GM12878 (cell line): ENCODE data around the gene THSD4. TPM values are rescaled to one million over a fixed set of nuclear protein-coding genes. Genes with fewer than 3 reads are reported as not detected.

ENCODE experiments used
- ATAC-seq: fragments of 200-7000 bp; cut with Tn5 transposase; 3 replicates; pipeline ENCODE4 v1.9.1; 2020; ENCODE audit warnings: mild to moderate bottlenecking, moderate library complexity
- BruUV-seq: library from RNA; stranded (reverse); fragments of 400-500 nt; replicated peaks from 2 replicates; lab custom pipeline; 2021; lab: Mats Ljungman, UMichigan
- CTCF ChIA-PET: fragments of 300-600 bp; sonication (Branson Sonifier 250); formaldehyde crosslinking; extraction: SDS; loops from one replicate; lab custom pipeline; 2021; ENCODE audit warnings: inconsistent platforms; lab: Yijun Ruan, JAX
- POLR2A ChIA-PET: fragments of 350-600 bp; formaldehyde crosslinking; extraction: SDS; loops from one replicate; lab custom pipeline; 2021; ENCODE audit warnings: inconsistent platforms; lab: Charles Lee
- RAD21 ChIA-PET: fragments of 300-600 bp; sonication (Branson Sonifier 250); formaldehyde crosslinking; loops from one replicate; lab custom pipeline; 2023; ENCODE audit warnings: antibody characterized with exemption; ENCODE audit not compliant: unreplicated experiment; lab: Charles Lee
- SMC1A ChIA-PET: fragments of 300-600 bp; sonication (Branson Sonifier 250); formaldehyde crosslinking; loops from one replicate; lab custom pipeline; 2023; ENCODE audit not compliant: unreplicated experiment, uncharacterized antibody; lab: Charles Lee
- DNase-seq: peaks from one replicate; pipeline ENCODE4 v3.0.0-alpha.2; 2011; ENCODE audit warnings: low read depth, low spot score
- FAIRE-seq: peaks from 3 replicates; lab custom pipeline; 2011; peaks lifted over from hg19 to GRCh38; lab: Jason Lieb, UNC
- H2AFZ ChIP-seq: 2 replicates; pipeline ENCODE4 v1.6.0; 2011; ENCODE audit warnings: low read depth, low read length, control low read depth; ENCODE audit not compliant: control insufficient read depth
- H3K27ac ChIP-seq: 2 replicates; pipeline ENCODE4 v1.5.1; 2011; ENCODE audit warnings: control low read depth; ENCODE audit not compliant: control insufficient read depth, insufficient read depth
- H3K27me3 ChIP-seq, 2 experiments: replicated peaks in 1 of 2; 2 replicates each; pipeline versions ENCODE4 v1.6.0 to v1.6.1; 2011; ENCODE audit warnings: low read length in 1 of 2; ENCODE audit not compliant: control insufficient read depth in 2 of 2, insufficient read depth in 2 of 2
- H3K36me3 ChIP-seq, 2 experiments: 2 replicates each; pipeline ENCODE4 v1.5.1; 2011; ENCODE audit warnings: low read length in 1 of 2; ENCODE audit not compliant: control insufficient read depth in 2 of 2, insufficient read depth in 2 of 2
- H3K4me1 ChIP-seq: 2 replicates; pipeline ENCODE4 v1.6.1; 2011; ENCODE audit warnings: mild to moderate bottlenecking, low read length, moderate library complexity, mixed read lengths; ENCODE audit not compliant: control insufficient read depth, insufficient read depth
- H3K4me2 ChIP-seq: 2 replicates; pipeline ENCODE4 v1.6.0; 2011; ENCODE audit warnings: control low read depth; ENCODE audit not compliant: control insufficient read depth, insufficient read depth
- H3K4me3 ChIP-seq: fragments of 200-600 bp; sonication (generic); 2 replicates; pipeline ENCODE4 v1.5.1; 2016
- H3K79me2 ChIP-seq: 2 replicates; pipeline ENCODE4 v1.6.0; 2011; ENCODE audit warnings: low read length; ENCODE audit not compliant: control insufficient read depth, insufficient read depth
- H3K9ac ChIP-seq: 2 replicates; pipeline ENCODE4 v1.8.0; 2011; ENCODE audit warnings: low read length, control low read depth, mixed read lengths; ENCODE audit not compliant: control insufficient read depth, insufficient read depth
- H3K9me3 ChIP-seq: replicated peaks from 3 replicates; pipeline ENCODE4 v1.5.1; 2011; ENCODE audit warnings: mild to moderate bottlenecking, low read length; ENCODE audit not compliant: control insufficient read depth, insufficient read depth
- H4K20me1 ChIP-seq: 2 replicates; pipeline ENCODE4 v1.6.0; 2011; ENCODE audit not compliant: control insufficient read depth, insufficient read depth
- CBFB ChIP-seq: IDR thresholded peaks from 2 replicates; pipeline ENCODE4 v1.6.1; 2016; ENCODE audit warnings: antibody characterized with exemption, low read depth
- CHD2 ChIP-seq: IDR thresholded peaks from 2 replicates; pipeline ENCODE4 v1.6.1; 2011; ENCODE audit warnings: low read depth, low read length, improper control_type of control experiment, borderline replicate concordance
- KLF5 ChIP-seq: fragments of 450-650 bp; IDR thresholded peaks from 2 replicates; pipeline ENCODE4 v1.6.1; 2014; ENCODE audit warnings: mild to moderate bottlenecking; ENCODE audit not compliant: partially characterized antibody
- NFXL1 ChIP-seq: fragments of 450-650 bp; IDR thresholded peaks from 2 replicates; pipeline ENCODE4 v1.6.1; 2017; ENCODE audit warnings: antibody characterized with exemption, mild to moderate bottlenecking, borderline replicate concordance
- ZNF217 ChIP-seq: fragments of 450-650 bp; IDR thresholded peaks from 2 replicates; pipeline ENCODE4 v1.6.1; 2017; ENCODE audit warnings: antibody characterized with exemption, mild to moderate bottlenecking
- WGBS: methylation state at CpG from one replicate; pipeline ENCODE4 v1.1.6; 2016; ENCODE audit warnings: low lambda C conversion rate; ENCODE audit not compliant: insufficient replicate concordance, insufficient coverage; ENCODE audit errors: missing lambda C conversion rate; 5-methylcytosine and 5-hydroxymethylcytosine counted together
- in situ Hi-C: fragments of 300-500 bp; cut with MboI; formaldehyde crosslinking; loops from 9 replicates; pipeline ENCODE4 v1.14.3; 2018; ENCODE audit warnings: mixed read lengths
- intact Hi-C: fragments of 100-400 bp; cut with micrococcal nuclease; formaldehyde crosslinking; loops from one replicate; pipeline ENCODE4 v1.14.2; 2022; ENCODE audit not compliant: unreplicated experiment
- polyA plus RNA-seq, 11 experiments: library from polyadenylated mRNA; depleted of rRNA in 4 of 11; unstranded in 6 of 11; stranded (reverse) in 5 of 11; fragments of >200 nt; fragmentation: Nextera tagmentation in 4 of 11; fragmentation: Illumina TruSeq in 1 of 11; extraction: Ambion mirVana in 4 of 11; extraction: Trizol in 1 of 11; gene quantifications; 1 replicate in 1 of 11; 2 replicates in 10 of 11; pipeline versions ENCODE4 v1.2.1 to v1.2.3, GENCODE V29; 2011 to 2016; ENCODE audit warnings: inconsistent platforms in 2 of 11, missing spikeins in 2 of 11, low read depth in 1 of 11
- total RNA-seq, 4 experiments: library from RNA; depleted of rRNA in 3 of 4; stranded (reverse); fragments of >200 nt in 3 of 4; fragmentation: Illumina TruSeq in 1 of 4; extraction: Trizol in 1 of 4; gene quantifications; 2 replicates each; pipeline versions ENCODE4 v1.2.1 to v1.2.3, GENCODE V29; 2013 to 2021
- TF ChIP-seq, protein P1 (sequence below): IDR thresholded peaks from 2 replicates; pipeline ENCODE4 v1.6.1; 2011; ENCODE audit warnings: borderline replicate concordance, low read depth, mild to moderate bottlenecking, moderate library complexity, mixed read lengths, low read length; ENCODE audit not compliant: insufficient read depth; ENCODE audit errors: extremely low read length
- TF ChIP-seq, protein P2 (sequence below): fragments of 450-650 bp; IDR thresholded peaks from 2 replicates; pipeline ENCODE4 v1.6.1; 2016; ENCODE audit warnings: mild to moderate bottlenecking, moderate library complexity, borderline replicate concordance
- TF ChIP-seq, protein P3 (sequence below): IDR thresholded peaks from 2 replicates; pipeline ENCODE4 v1.6.1; 2011; ENCODE audit warnings: low read depth, mild to moderate bottlenecking, low read length, moderate library complexity, borderline replicate concordance; ENCODE audit errors: extremely low read depth

THSD4 gene
- total and polyA plus RNA-seq, 10 of the 15 experiments (the other 5 are each of a cell fraction or from before 2014, with no cell fraction given), result 0.04 to 0.13 (median 0.05) TPM; not detected in 7

DNA sequence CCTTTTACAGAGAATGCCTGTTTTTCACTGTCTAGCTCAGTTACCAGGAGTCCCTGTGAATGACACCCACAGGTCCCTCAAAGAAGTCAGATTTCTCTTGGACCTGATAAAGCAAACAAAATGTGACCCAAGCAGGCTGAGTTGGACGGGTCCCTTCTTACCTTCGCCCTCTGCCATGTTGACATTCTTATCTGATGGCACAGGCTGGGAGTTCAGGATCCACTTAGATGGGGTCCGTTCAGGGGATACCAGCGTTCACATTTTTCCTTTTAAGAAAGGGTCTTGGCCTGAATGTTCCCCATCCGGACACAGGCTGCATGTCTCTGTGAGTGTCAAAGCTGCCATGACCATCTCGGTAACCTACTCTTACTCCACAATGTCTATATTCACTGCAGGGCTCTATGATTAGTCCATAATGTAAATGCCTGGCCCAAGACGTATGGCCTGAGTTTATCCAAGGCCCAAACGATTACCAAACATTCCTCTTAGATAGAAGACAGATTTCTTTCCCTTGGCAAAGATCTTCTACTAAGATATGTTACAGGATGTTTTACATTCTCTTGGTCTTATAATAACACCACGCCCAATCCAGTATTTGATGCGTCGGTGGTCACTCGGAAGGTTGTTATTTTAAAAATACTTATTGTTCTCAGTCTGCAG is 179.1 kb downstream of the THSD4 start:
- no peaks in the 10 kb centered on the region for H3K36me3 ChIP-seq
- no peak overlapping the region for H3K27ac ChIP-seq
- 29% methylated on average over 12 of the region's 12 CpGs for WGBS
- no peak for TF ChIP-seq CHD2
- TF ChIP-seq, protein P1, sequence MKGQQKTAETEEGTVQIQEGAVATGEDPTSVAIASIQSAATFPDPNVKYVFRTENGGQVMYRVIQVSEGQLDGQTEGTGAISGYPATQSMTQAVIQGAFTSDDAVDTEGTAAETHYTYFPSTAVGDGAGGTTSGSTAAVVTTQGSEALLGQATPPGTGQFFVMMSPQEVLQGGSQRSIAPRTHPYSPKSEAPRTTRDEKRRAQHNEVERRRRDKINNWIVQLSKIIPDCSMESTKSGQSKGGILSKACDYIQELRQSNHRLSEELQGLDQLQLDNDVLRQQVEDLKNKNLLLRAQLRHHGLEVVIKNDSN, result no peak
- no peak for TF ChIP-seq CBFB
- no peak for TF ChIP-seq NFXL1
- TF ChIP-seq, protein P2, sequence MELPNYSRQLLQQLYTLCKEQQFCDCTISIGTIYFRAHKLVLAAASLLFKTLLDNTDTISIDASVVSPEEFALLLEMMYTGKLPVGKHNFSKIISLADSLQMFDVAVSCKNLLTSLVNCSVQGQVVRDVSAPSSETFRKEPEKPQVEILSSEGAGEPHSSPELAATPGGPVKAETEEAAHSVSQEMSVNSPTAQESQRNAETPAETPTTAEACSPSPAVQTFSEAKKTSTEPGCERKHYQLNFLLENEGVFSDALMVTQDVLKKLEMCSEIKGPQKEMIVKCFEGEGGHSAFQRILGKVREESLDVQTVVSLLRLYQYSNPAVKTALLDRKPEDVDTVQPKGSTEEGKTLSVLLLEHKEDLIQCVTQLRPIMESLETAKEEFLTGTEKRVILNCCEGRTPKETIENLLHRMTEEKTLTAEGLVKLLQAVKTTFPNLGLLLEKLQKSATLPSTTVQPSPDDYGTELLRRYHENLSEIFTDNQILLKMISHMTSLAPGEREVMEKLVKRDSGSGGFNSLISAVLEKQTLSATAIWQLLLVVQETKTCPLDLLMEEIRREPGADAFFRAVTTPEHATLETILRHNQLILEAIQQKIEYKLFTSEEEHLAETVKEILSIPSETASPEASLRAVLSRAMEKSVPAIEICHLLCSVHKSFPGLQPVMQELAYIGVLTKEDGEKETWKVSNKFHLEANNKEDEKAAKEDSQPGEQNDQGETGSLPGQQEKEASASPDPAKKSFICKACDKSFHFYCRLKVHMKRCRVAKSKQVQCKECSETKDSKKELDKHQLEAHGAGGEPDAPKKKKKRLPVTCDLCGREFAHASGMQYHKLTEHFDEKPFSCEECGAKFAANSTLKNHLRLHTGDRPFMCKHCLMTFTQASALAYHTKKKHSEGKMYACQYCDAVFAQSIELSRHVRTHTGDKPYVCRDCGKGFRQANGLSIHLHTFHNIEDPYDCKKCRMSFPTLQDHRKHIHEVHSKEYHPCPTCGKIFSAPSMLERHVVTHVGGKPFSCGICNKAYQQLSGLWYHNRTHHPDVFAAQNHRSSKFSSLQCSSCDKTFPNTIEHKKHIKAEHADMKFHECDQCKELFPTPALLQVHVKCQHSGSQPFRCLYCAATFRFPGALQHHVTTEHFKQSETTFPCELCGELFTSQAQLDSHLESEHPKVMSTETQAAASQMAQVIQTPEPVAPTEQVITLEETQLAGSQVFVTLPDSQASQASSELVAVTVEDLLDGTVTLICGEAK, result no peak
- TF ChIP-seq ZNF217, result no peak
- TF ChIP-seq, protein P3, sequence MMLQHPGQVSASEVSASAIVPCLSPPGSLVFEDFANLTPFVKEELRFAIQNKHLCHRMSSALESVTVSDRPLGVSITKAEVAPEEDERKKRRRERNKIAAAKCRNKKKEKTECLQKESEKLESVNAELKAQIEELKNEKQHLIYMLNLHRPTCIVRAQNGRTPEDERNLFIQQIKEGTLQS, result no peak
- no peak for TF ChIP-seq KLF5
- H3K4me1 ChIP-seq, result no peaks in the 10 kb centered on the region
- intact Hi-C loops (no loop called here), in situ Hi-C loops (no loop called here)
- H3K9ac ChIP-seq, result no peak overlapping the region
- DNase-seq (no peak), ATAC-seq (no peak), FAIRE-seq (no peak)
- no peak overlapping the region for H3K4me3 ChIP-seq
- RAD21 ChIA-PET, result no interaction called here
- no peaks in the 10 kb centered on the region for H3K79me2 ChIP-seq
- H3K27me3 ChIP-seq, result no peaks in the 10 kb centered on the region; a peak in 1 of 4 replicates
- H3K4me2 ChIP-seq, result no peak overlapping the region
- H3K9me3 ChIP-seq, result no peaks in the 10 kb centered on the region
- H4K20me1 ChIP-seq, result no peaks in the 10 kb centered on the region
- CTCF ChIA-PET, result no interaction called here
- SMC1A ChIA-PET, result no interaction called here
- POLR2A ChIA-PET, result interaction anchor here (0.6 kb wide), 1 partner anchor 290 kb away, joined by 3 read pairs; no protein-coding TSS in a partner anchor
- no peak overlapping the region for H2AFZ ChIP-seq
- BruUV-seq, result no TSS peak
